Stimulated activated memory B cell treated with anti-CD40 and anti-IgM and Interleukin-4, amounts not matched to agents 10 μg/mL and 1 μg/mL and 100 μg/mL, for 72 hours (primary cell): ENCODE results near the gene LHPP.

Experiments used
- ATAC-seq: fragments of 150-1000 bp; cut with Tn5 transposase; 2 replicates; pipeline ENCODE4 v1.10.0; 2021
- H3K27ac Mint-ChIP-seq: one replicate; pipeline ENCODE4 v1.8.0; 2022; ENCODE audit warnings: mild to moderate bottlenecking, mixed read lengths
- H3K27me3 Mint-ChIP-seq: one replicate; pipeline ENCODE4 v1.8.0; 2022; ENCODE audit warnings: mixed read lengths
- H3K36me3 Mint-ChIP-seq: one replicate; pipeline ENCODE4 v1.8.0; 2022; ENCODE audit warnings: mixed read lengths
- H3K4me1 Mint-ChIP-seq: one replicate; pipeline ENCODE4 v1.8.0; 2022; ENCODE audit warnings: mixed read lengths
- H3K4me3 Mint-ChIP-seq: one replicate; pipeline ENCODE4 v1.8.0; 2022; ENCODE audit warnings: mild to moderate bottlenecking, moderate library complexity, mixed read lengths
- H3K9me3 Mint-ChIP-seq: one replicate; pipeline ENCODE4 v1.8.0; 2022; ENCODE audit warnings: mixed read lengths

The LHPP gene

DNA sequence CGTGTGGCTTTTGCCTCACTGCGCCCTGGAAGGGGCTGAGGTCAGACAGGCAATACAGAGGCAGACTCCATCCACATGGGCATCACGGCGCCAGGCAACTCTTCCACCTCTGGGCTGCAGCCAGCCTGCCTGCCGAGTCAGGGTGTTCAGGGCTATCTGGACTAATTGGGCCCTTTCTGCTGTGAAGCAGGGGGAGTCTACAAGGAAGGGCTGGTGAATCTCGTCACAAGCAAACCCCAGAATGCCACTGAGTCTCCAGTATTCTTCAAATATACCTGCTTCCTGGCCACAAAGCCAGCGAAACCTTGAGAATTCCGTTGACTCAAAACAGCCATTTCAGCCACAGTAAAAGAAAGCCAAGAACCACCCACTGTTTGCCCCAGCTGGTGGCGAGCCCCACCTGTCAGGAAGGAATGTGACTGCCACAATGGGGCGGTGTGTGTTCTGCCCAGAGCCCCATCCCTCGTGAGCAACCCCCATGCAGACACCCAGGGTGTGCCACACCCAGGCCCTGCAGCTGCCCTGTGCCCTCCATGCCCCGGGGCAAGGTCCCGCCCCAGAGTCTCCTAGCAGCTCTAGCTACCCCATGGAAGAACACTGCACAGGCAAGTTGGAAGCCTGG lies 165.2 kb downstream of the LHPP start:
- Mint-ChIP-seq H3K4me3 (peak overlapping the region; percentile 28), H3K27ac (peak overlapping the region; percentile 84)

DNA sequence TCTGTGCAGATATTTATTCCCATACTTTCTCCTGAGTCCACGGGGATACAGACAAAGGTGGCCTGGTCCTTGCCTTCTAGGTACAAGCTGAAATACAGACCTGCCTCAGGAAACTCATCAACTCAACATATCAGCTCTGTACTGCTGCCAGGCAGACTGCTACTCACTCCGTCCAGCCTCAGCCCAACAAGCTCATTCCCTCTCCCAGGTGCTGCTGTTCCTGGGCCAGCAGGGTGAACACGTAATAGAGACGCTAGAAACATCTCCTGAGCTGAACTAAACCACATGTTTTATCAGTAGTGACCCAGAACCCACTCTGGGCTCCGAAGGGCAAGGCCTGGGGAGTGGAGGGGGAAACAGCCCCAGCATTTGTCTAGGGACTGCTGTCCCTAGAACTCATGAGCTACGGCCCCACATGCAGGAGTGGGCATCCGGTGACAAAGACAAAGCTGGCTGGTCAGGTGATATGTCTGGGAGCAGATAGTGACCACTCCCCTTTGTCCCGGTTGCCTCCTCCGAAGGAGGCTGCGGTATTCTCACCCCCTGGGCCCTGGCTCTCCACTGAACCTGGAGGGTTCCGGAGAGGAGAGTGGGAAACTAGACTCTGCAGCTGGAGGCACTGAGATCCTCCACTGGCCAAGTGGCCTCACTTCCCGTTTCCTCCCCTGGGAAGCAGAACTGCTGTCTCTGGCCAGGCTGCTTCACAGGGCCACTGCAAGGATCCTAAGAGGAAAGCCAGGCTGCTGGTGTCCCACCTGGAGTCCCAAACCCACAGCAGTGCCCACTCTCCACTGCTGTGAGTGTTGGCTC lies 166.4 kb downstream of the LHPP start:
- Mint-ChIP-seq H3K27ac (peak overlapping the region; percentile 84), H3K4me1 (peaks cover 95% of the 10 kb centered on the region), H3K4me3 (no peak overlapping the region), H3K9me3 (no peaks in the 10 kb centered on the region), H3K27me3 (no peaks in the 10 kb centered on the region), H3K36me3 (peaks cover 31% of the 10 kb centered on the region)
- ATAC-seq: no peak

More for the DNA sequence above, 165.2 kb downstream of the LHPP start:
- no peaks in the 10 kb centered on the region for H3K27me3 Mint-ChIP-seq
- peaks cover 92% of the 10 kb centered on the region for H3K4me1 Mint-ChIP-seq
- H3K9me3 Mint-ChIP-seq: no peaks in the 10 kb centered on the region
- peaks cover 31% of the 10 kb centered on the region for H3K36me3 Mint-ChIP-seq
- ATAC-seq: peak; percentile 87

DNA sequence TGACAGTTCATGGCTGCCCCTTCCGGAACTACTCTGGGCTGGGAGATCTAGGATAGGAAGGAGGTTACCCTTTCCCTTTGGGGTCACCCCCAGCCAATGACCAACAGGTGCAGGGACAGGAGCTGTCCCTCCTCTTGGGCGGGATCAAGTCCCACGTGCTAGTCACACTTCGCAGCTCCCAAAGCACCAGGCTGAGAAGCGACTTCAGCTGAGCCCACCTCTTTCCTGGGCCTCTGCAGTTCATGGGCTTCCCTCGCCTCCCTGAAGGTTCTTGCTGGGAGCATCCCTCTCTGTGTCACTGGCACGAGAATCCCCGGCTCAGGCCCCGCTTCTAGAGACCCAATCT lies 167.0 kb downstream of the LHPP start:
- H3K4me3 Mint-ChIP-seq: no peak overlapping the region

DNA sequence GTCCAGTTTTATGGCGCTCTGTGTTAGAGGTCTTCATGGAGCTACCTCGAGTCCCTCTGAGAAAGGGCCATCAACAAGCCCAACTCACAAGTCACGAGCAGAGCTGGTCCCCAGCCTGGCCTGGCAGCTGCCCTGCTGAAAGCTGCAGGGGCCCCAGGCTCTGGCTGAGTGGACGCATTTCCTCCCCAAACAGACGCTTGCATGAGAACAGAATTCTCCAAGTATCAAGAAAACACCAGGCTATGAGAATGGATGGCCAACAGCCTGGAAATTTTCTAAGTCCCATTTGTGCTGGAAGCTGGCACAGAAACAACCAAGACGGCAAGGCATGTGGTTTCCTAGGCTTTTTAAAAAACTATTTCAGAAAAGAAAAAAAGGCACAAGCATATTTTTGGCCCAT lies 167.8 kb downstream of the LHPP start:
- Mint-ChIP-seq H3K36me3 (peaks cover 32% of the 10 kb centered on the region), H3K4me3 (peak overlapping the region; percentile 30), H3K9me3 (no peaks in the 10 kb centered on the region), H3K4me1 (peaks cover 88% of the 10 kb centered on the region), H3K27ac (peak overlapping the region; percentile 84), H3K27me3 (no peaks in the 10 kb centered on the region)
- no peak for ATAC-seq

More for the DNA sequence above, 167.0 kb downstream of the LHPP start:
- H3K27ac Mint-ChIP-seq: peak overlapping the region; percentile 84
- no peaks in the 10 kb centered on the region for H3K9me3 Mint-ChIP-seq
- peaks cover 95% of the 10 kb centered on the region for H3K4me1 Mint-ChIP-seq
- no peaks in the 10 kb centered on the region for H3K27me3 Mint-ChIP-seq
- no peak for ATAC-seq
- H3K36me3 Mint-ChIP-seq: peaks cover 32% of the 10 kb centered on the region

DNA sequence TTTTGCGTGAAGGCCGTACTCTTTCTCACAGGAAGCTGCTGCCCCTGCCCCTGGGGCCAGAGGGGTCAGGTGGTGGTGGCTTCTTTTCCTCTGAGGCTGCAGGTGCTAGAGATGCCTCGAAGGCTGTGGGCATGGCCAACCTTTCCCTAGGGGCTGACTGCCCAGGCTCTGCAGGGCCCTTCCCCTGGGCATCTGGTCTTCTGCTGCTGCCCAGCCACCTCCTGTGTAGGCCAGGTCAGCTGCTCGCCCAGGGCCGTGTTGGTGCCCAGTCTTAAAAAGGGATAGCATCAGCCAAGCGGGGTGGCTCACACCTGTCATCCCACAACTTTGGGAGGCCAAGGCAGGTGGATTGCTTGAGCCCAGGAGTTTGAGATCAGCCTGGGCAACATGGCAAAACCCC lies 168.2 kb downstream of the LHPP start:
- Mint-ChIP-seq H3K9me3 (peaks cover 3% of the 10 kb centered on the region), H3K27me3 (no peaks in the 10 kb centered on the region), H3K27ac (peak overlapping the region; percentile 84), H3K36me3 (peaks cover 32% of the 10 kb centered on the region), H3K4me1 (peaks cover 84% of the 10 kb centered on the region), H3K4me3 (no peak overlapping the region)
- no peak for ATAC-seq

DNA sequence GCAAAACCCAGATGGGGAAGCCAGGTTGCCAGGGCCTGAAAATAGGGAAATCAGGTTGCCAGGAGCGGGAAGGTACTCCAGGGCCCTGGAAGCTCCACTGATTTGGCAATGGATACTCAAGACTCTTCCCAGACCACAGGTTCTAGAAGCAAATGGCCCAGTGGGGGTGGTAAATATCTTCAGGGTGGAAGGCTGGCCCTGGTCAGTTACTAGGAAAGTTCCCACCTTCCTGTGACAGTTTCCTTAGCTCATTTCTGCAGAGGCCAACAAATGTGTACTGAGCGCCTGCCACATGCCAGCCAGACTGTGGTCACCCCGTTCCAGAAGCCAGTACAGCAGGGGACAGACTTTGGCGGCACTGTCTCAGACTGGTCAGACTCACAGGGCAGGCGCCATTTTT lies 168.9 kb downstream of the LHPP start:
- peaks cover 80% of the 10 kb centered on the region for H3K4me1 Mint-ChIP-seq
- ATAC-seq: no peak
- peaks cover 3% of the 10 kb centered on the region for H3K9me3 Mint-ChIP-seq
- H3K4me3 Mint-ChIP-seq: no peak overlapping the region
- peaks cover 27% of the 10 kb centered on the region for H3K36me3 Mint-ChIP-seq
- peak overlapping the region; percentile 83 for H3K27ac Mint-ChIP-seq
- no peaks in the 10 kb centered on the region for H3K27me3 Mint-ChIP-seq

DNA sequence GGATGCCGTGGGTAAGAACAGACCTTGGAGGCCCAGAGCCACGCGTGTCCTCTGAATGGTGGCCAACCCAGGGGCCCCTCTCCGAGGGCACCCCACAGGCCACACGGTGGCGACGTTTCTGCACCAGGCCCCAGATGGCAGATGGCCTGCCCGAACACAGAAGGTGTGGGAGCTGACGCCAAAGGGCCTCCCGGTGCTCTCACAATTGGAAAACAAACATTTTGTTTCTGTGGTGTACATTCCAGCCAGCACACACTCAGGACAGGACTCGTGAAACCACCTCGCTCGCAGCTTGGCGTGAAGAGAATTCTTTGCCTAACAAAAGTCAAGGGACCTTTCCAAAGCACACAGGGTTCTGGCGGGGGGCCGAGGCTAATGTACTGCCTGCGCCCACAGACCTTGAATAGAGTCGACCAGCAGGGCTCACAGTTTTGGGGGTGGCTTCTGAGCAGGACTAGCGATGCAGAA lies 170.5 kb downstream of the LHPP start:
- Mint-ChIP-seq H3K27ac (peak overlapping the region; percentile 83), H3K4me3 (no peak overlapping the region), H3K4me1 (peaks cover 84% of the 10 kb centered on the region), H3K9me3 (peaks cover 3% of the 10 kb centered on the region), H3K27me3 (no peaks in the 10 kb centered on the region), H3K36me3 (peaks cover 27% of the 10 kb centered on the region)
- ATAC-seq: no peak

DNA sequence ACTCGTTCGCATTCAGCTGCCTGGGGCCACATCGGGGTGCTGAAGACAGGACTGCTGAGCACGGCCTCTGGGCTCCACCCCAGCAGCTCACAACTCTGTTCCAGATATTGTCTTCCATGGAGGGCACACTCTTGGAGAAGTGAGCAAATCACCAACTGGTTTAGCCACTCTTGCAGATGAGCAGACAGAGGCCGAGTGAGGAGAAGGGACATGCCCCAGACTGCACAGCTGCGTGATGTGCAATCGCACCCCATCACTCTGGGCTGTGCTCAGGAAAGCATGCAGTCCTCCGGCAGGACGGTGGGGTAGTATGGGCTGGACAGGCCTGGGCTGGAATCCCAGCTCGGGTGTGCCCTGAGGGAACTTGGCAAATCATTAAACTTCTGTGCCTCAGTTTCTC lies 170.9 kb downstream of the LHPP start:
- Mint-ChIP-seq H3K27me3 (no peaks in the 10 kb centered on the region), H3K4me1 (peaks cover 84% of the 10 kb centered on the region), H3K36me3 (peaks cover 27% of the 10 kb centered on the region), H3K27ac (peak overlapping the region; percentile 83), H3K4me3 (no peak overlapping the region), H3K9me3 (peaks cover 3% of the 10 kb centered on the region)
- ATAC-seq: no peak

DNA sequence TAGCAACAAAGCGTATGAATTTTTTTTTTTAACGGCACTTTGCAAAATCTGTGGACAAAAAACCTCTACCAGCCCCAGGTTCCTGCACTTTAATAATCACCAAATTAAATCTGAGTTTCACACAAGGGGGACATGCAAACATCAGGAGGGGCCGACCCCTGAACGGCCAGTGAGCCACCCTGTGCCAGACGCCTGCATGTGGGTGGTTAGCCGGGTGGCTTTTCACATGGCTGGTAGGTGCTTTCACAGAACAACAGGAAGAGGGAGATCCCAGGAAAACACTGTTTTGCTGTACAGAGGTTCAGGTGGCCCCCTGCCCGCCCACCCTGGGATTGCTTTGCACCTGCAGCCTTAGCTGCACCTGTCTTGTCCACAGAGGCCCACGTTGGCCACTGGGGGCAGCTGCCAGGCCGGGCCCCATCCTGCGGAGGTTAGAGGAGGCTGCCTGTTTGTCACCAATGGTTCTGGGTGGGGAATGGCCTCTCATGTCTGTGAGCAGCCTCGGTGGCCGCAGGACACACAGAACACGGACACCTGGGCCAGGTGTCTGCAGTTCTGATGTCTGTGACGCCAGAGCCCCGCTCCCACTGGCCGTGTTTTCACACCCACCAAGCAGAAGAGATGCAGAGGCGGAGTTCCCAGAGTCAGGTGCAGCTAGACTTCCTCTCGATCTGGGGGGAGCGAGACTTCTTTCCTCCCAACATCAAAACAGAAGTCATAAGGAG lies 174.8 kb downstream of the LHPP start:
- peak; percentile 40 for ATAC-seq
- Mint-ChIP-seq H3K27me3 (no peaks in the 10 kb centered on the region), H3K27ac (peak overlapping the region; percentile 99), H3K36me3 (peaks cover 21% of the 10 kb centered on the region), H3K4me3 (peak overlapping the region; percentile 53), H3K9me3 (peaks cover 3% of the 10 kb centered on the region), H3K4me1 (peaks cover 85% of the 10 kb centered on the region)

DNA sequence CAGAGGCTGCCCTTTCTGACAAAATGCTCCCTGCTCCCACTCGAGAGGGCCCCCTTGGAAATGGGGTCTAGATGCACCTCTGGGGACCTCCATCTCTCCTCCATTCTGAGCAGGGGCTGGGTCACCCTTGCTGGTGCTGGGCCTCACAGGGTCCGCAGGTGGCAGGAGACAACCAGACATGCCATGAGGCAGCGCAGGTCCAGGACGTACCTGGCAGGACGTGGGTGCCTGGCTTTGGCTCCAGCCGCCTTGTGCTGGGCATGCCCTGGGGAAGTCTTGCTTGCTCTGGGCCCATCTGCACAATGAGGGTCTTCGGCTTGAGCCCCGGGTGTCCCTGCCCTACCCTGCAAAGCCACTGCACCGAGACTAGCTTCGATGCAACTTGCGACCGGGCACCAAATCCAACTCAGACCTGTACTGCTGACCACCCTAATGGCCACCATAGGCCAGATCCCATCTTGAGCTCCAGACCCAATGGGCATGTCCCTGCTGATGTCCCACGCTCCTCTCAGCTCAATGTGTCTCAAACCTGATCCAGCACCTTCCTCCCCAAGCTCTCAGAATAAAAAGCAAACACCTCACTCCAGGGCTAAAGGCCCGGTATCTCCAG lies 175.6 kb downstream of the LHPP start:
- peak overlapping the region; percentile 99 for H3K27ac Mint-ChIP-seq
- H3K4me3 Mint-ChIP-seq: peak overlapping the region; percentile 53
- H3K9me3 Mint-ChIP-seq: peaks cover 3% of the 10 kb centered on the region
- no peaks in the 10 kb centered on the region for H3K27me3 Mint-ChIP-seq
- H3K36me3 Mint-ChIP-seq: peaks cover 14% of the 10 kb centered on the region
- ATAC-seq: no peak
- peaks cover 85% of the 10 kb centered on the region for H3K4me1 Mint-ChIP-seq

DNA sequence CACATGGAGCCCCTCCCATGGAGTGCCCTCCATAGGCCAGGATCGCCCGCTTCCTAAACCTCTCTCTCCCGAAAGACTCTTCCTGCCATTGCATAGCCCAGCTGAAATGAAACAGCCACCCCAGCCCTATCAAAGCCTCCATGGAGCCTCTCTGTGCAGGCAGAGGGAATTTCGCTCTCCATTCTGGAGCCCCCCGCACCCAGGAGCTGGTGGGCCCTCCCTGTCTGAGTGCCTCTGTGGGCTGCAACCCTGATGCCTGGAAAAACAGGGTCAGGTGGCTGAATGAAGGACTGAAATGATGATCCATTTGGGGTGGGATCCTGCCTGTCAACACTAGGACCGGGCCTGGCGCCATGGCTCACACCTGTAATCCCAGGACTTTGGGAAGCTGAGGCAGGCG lies 176.1 kb downstream of the LHPP start:
- Mint-ChIP-seq H3K4me1 (peaks cover 85% of the 10 kb centered on the region), H3K27me3 (no peaks in the 10 kb centered on the region), H3K36me3 (peaks cover 17% of the 10 kb centered on the region), H3K9me3 (peaks cover 3% of the 10 kb centered on the region), H3K4me3 (peak overlapping the region; percentile 53), H3K27ac (peak overlapping the region; percentile 99)
- ATAC-seq: no peak

DNA sequence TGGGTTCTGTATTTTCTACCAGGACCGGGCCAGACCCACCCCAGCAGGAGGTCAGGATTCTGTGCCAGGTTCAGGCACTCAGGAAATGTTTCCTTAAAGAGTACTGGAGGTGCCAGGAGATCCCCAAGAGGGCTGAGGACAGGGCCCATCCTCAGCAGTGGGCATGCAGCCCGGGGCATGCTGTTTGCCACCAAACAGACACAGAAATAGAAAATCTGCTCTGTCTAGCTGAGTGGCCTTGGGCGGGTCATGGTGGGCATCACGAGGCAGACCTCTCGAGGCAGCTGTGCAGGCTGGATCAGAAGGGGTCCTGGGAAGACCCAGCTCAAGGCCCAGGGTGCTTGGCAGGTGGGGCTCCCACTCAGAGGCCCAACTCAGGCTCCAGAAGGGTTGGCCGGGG lies 177.6 kb downstream of the LHPP start:
- H3K27me3 Mint-ChIP-seq: no peaks in the 10 kb centered on the region
- H3K27ac Mint-ChIP-seq: peak overlapping the region; percentile 99
- ATAC-seq: no peak
- H3K4me3 Mint-ChIP-seq: no peak overlapping the region
- H3K9me3 Mint-ChIP-seq: peaks cover 3% of the 10 kb centered on the region
- H3K36me3 Mint-ChIP-seq: peaks cover 16% of the 10 kb centered on the region
- H3K4me1 Mint-ChIP-seq: peaks cover 90% of the 10 kb centered on the region

DNA sequence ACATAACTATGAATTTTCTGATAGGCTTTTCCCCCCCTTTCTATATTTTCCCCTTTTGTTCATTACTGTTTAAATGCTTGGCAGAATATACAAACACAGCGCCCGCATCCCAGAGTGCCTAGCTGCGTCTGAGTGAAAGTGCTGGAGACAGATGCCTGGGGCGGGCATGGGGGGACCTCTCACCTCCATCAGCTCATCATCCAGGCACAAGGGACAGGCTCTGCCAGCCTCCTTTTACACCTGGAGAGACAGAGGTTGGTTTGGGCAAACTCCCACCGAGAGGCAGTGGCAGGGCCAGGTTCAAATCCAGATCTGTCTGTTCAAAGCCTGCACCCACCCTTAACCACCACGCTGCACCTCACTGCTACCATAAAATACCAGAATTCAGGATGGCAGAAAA lies 178.0 kb downstream of the LHPP start:
- ATAC-seq: no peak
- Mint-ChIP-seq H3K4me3 (no peak overlapping the region), H3K27me3 (no peaks in the 10 kb centered on the region), H3K4me1 (peaks cover 95% of the 10 kb centered on the region), H3K9me3 (peaks cover under 1% of the 10 kb centered on the region), H3K36me3 (peaks cover 13% of the 10 kb centered on the region), H3K27ac (peak overlapping the region; percentile 99)

DNA sequence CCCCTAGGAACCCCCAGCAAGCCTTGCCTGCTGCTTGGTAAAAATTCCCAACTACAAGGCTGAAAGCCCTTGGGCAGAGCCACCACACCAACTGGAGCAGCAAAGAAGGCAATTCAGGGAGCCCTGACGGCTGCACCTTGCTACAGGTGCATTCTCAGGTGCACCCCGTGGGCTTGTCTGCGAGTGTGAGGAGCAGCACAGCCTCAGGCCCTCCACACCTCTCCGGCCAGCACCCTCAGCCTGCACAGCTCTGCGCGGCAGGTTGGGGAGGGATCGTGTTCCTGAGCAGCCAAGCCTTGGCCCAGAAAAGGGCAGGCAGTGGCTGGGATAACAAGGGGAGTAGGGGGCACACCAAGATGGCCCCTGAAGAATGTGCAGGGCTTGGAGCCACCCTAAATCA lies 178.4 kb downstream of the LHPP start:
- H3K4me3 Mint-ChIP-seq: peak overlapping the region; percentile 78
- H3K36me3 Mint-ChIP-seq: peaks cover 11% of the 10 kb centered on the region
- no peaks in the 10 kb centered on the region for H3K27me3 Mint-ChIP-seq
- no peak for ATAC-seq
- peaks cover 99% of the 10 kb centered on the region for H3K4me1 Mint-ChIP-seq
- peak overlapping the region; percentile 99 for H3K27ac Mint-ChIP-seq
- H3K9me3 Mint-ChIP-seq: no peaks in the 10 kb centered on the region
